GM12878 (cell line): ENCODE measurements around the gene NGDN. TPM values are rescaled to one million over a fixed set of nuclear protein-coding genes. Genes with fewer than 3 reads are reported as not detected.
"Not testable (repeated sequence)": the region's sequence is repeated elsewhere in the genome, so short reads cannot be mapped to it uniquely, and the experiment has no call there.

Experiments
- ATAC-seq: fragments of 200-7000 bp; cut with Tn5 transposase; 3 replicates; pipeline ENCODE4 v1.9.1; 2020; ENCODE audit warnings: mild to moderate bottlenecking, moderate library complexity
- BruUV-seq: library from RNA; stranded (reverse); fragments of 400-500 nt; replicated peaks from 2 replicates; lab custom pipeline; 2021; lab: Mats Ljungman, UMichigan
- CTCF ChIA-PET: fragments of 300-600 bp; sonication (Branson Sonifier 250); formaldehyde crosslinking; extraction: SDS; loops from one replicate; lab custom pipeline; 2021; ENCODE audit warnings: inconsistent platforms; lab: Yijun Ruan, JAX
- POLR2A ChIA-PET: fragments of 350-600 bp; formaldehyde crosslinking; extraction: SDS; loops from one replicate; lab custom pipeline; 2021; ENCODE audit warnings: inconsistent platforms; lab: Charles Lee
- RAD21 ChIA-PET: fragments of 300-600 bp; sonication (Branson Sonifier 250); formaldehyde crosslinking; loops from one replicate; lab custom pipeline; 2023; ENCODE audit warnings: antibody characterized with exemption; ENCODE audit not compliant: unreplicated experiment; lab: Charles Lee
- SMC1A ChIA-PET: fragments of 300-600 bp; sonication (Branson Sonifier 250); formaldehyde crosslinking; loops from one replicate; lab custom pipeline; 2023; ENCODE audit not compliant: unreplicated experiment, uncharacterized antibody; lab: Charles Lee
- DNase-seq: peaks from one replicate; pipeline ENCODE4 v3.0.0-alpha.2; 2011; ENCODE audit warnings: low read depth, low spot score
- FAIRE-seq: peaks from 3 replicates; lab custom pipeline; 2011; peaks lifted over from hg19 to GRCh38; lab: Jason Lieb, UNC
- H2AFZ ChIP-seq: 2 replicates; pipeline ENCODE4 v1.6.0; 2011; ENCODE audit warnings: low read depth, low read length, control low read depth; ENCODE audit not compliant: control insufficient read depth
- H3K27ac ChIP-seq: 2 replicates; pipeline ENCODE4 v1.5.1; 2011; ENCODE audit warnings: control low read depth; ENCODE audit not compliant: control insufficient read depth, insufficient read depth
- H3K27me3 ChIP-seq, 2 experiments: replicated peaks in 1 of 2; 2 replicates each; pipeline versions ENCODE4 v1.6.0 to v1.6.1; 2011; ENCODE audit warnings: low read length in 1 of 2; ENCODE audit not compliant: control insufficient read depth in 2 of 2, insufficient read depth in 2 of 2
- H3K36me3 ChIP-seq, 2 experiments: 2 replicates each; pipeline ENCODE4 v1.5.1; 2011; ENCODE audit warnings: low read length in 1 of 2; ENCODE audit not compliant: control insufficient read depth in 2 of 2, insufficient read depth in 2 of 2
- H3K4me1 ChIP-seq: 2 replicates; pipeline ENCODE4 v1.6.1; 2011; ENCODE audit warnings: mild to moderate bottlenecking, low read length, moderate library complexity, mixed read lengths; ENCODE audit not compliant: control insufficient read depth, insufficient read depth
- H3K4me2 ChIP-seq: 2 replicates; pipeline ENCODE4 v1.6.0; 2011; ENCODE audit warnings: control low read depth; ENCODE audit not compliant: control insufficient read depth, insufficient read depth
- H3K4me3 ChIP-seq: fragments of 200-600 bp; sonication (generic); 2 replicates; pipeline ENCODE4 v1.5.1; 2016
- H3K79me2 ChIP-seq: 2 replicates; pipeline ENCODE4 v1.6.0; 2011; ENCODE audit warnings: low read length; ENCODE audit not compliant: control insufficient read depth, insufficient read depth
- H3K9ac ChIP-seq: 2 replicates; pipeline ENCODE4 v1.8.0; 2011; ENCODE audit warnings: low read length, control low read depth, mixed read lengths; ENCODE audit not compliant: control insufficient read depth, insufficient read depth
- H3K9me3 ChIP-seq: replicated peaks from 3 replicates; pipeline ENCODE4 v1.5.1; 2011; ENCODE audit warnings: mild to moderate bottlenecking, low read length; ENCODE audit not compliant: control insufficient read depth, insufficient read depth
- H4K20me1 ChIP-seq: 2 replicates; pipeline ENCODE4 v1.6.0; 2011; ENCODE audit not compliant: control insufficient read depth, insufficient read depth
- WGBS: methylation state at CpG from one replicate; pipeline ENCODE4 v1.1.6; 2016; ENCODE audit warnings: low lambda C conversion rate; ENCODE audit not compliant: insufficient replicate concordance, insufficient coverage; ENCODE audit errors: missing lambda C conversion rate; 5-methylcytosine and 5-hydroxymethylcytosine counted together
- in situ Hi-C: fragments of 300-500 bp; cut with MboI; formaldehyde crosslinking; loops from 9 replicates; pipeline ENCODE4 v1.14.3; 2018; ENCODE audit warnings: mixed read lengths
- intact Hi-C: fragments of 100-400 bp; cut with micrococcal nuclease; formaldehyde crosslinking; loops from one replicate; pipeline ENCODE4 v1.14.2; 2022; ENCODE audit not compliant: unreplicated experiment
- polyA plus RNA-seq, 11 experiments: library from polyadenylated mRNA; depleted of rRNA in 4 of 11; unstranded in 6 of 11; stranded (reverse) in 5 of 11; fragments of >200 nt; fragmentation: Nextera tagmentation in 4 of 11; fragmentation: Illumina TruSeq in 1 of 11; extraction: Ambion mirVana in 4 of 11; extraction: Trizol in 1 of 11; gene quantifications; 1 replicate in 1 of 11; 2 replicates in 10 of 11; pipeline versions ENCODE4 v1.2.1 to v1.2.3, GENCODE V29; 2011 to 2016; ENCODE audit warnings: inconsistent platforms in 2 of 11, missing spikeins in 2 of 11, low read depth in 1 of 11
- total RNA-seq, 4 experiments: library from RNA; depleted of rRNA in 3 of 4; stranded (reverse); fragments of >200 nt in 3 of 4; fragmentation: Illumina TruSeq in 1 of 4; extraction: Trizol in 1 of 4; gene quantifications; 2 replicates each; pipeline versions ENCODE4 v1.2.1 to v1.2.3, GENCODE V29; 2013 to 2021
- TF ChIP-seq, protein P1 (sequence below), 3 experiments: IDR thresholded peaks in 2 of 3; conservative IDR thresholded peaks in 1 of 3; 2 replicates each; pipeline ENCODE4 v1.5.1; 2011; ENCODE audit warnings: low read depth in 3 of 3, low read length in 3 of 3, mild to moderate bottlenecking in 3 of 3, control low read depth in 2 of 3, moderate library complexity in 2 of 3, inconsistent platforms in 1 of 3, mixed read lengths in 1 of 3; ENCODE audit not compliant: control insufficient read depth in 2 of 3, insufficient read depth in 1 of 3; ENCODE audit errors: extremely low read depth in 1 of 3

Gene NGDN
- total and polyA plus RNA-seq, 10 of the 15 experiments (the other 5 are each of a cell fraction or from before 2014, with no cell fraction given): 40.4 to 163 (median 71.4) TPM

DNA sequence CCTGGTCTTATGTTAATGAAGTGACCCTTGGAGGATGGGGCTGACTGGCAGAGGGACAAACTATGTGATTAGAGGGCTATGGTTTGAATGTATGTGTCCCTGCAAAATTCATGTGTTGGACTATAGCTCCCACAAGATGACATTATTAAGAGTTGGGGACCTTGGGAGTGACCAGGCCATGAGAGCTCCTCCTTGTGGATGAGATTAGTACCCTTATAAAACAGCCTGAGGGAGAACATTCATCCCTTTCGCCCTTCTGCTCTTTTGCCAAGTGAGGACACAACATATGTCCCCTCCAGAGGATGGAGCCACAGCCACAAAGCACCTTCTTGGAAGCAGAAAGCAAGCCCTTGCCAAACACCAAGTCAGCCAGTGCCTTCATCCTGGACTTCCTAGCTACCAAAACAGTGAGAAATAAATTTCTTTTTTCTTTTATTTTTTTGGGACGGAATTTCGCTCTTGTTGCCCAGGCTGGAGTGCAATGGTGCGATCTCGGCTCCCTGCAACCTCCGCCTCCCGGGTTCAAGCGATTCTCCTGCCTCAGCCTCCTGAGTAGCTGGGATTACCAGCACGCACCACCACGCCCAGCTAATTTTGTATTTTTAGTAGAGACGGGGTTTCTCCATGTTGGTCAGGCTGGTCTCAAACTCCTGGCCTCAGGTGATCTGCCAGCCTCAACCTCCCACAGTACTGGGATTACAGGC lies 12.5 kb upstream of the NGDN start:
- DNase-seq, POLR2A ChIA-PET, intact Hi-C loops, RAD21 ChIA-PET, H3K4me2 ChIP-seq, H3K4me3 ChIP-seq, in situ Hi-C loops, BruUV-seq, H3K4me1 ChIP-seq, H4K20me1 ChIP-seq, FAIRE-seq, H2AFZ ChIP-seq, H3K27ac ChIP-seq, H3K9me3 ChIP-seq, H3K36me3 ChIP-seq, H3K9ac ChIP-seq, ATAC-seq, H3K27me3 ChIP-seq, H3K79me2 ChIP-seq: not testable (repeated sequence)
- ChIA-PET SMC1A (interaction anchor here (1.1 to 1.3 kb wide), 2 partner anchors 130 to 222 kb away, joined by 3 to 4 read pairs; no protein-coding TSS in a partner anchor), CTCF (interaction anchor here (0.7 to 1.3 kb wide), 4 partner anchors 11 to 199 kb away, joined by 3 to 4 read pairs (median 3); no protein-coding TSS in a partner anchor)
- WGBS: 49% methylated on average over 9 of the region's 11 CpGs
- TF ChIP-seq, protein P1, sequence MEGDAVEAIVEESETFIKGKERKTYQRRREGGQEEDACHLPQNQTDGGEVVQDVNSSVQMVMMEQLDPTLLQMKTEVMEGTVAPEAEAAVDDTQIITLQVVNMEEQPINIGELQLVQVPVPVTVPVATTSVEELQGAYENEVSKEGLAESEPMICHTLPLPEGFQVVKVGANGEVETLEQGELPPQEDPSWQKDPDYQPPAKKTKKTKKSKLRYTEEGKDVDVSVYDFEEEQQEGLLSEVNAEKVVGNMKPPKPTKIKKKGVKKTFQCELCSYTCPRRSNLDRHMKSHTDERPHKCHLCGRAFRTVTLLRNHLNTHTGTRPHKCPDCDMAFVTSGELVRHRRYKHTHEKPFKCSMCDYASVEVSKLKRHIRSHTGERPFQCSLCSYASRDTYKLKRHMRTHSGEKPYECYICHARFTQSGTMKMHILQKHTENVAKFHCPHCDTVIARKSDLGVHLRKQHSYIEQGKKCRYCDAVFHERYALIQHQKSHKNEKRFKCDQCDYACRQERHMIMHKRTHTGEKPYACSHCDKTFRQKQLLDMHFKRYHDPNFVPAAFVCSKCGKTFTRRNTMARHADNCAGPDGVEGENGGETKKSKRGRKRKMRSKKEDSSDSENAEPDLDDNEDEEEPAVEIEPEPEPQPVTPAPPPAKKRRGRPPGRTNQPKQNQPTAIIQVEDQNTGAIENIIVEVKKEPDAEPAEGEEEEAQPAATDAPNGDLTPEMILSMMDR (IDR thresholded peaks at IDR 0.05 in 2 of 3, conservative IDR thresholded peaks at IDR 0.05 in 1 of 3; ENCODE audit: control insufficient read depth in 2 of 3, extremely low read depth in 1 of 3, insufficient read depth in 1 of 3, low read depth in 3 of 3, low read length in 3 of 3): 0 out of 6 replicates have a peak, but pooled peaks of 1 of the 3 experiments have one; percentile 3
